GM10266 (cell line): Measurements from ENCODE around the gene SHTN1.

Experiments used
- DNase-seq: peaks from one replicate; pipeline ENCODE4 v3.0.0; 2012; ENCODE audit errors: extremely low spot score
- TF ChIP-seq, protein P1 (sequence below): IDR thresholded peaks from 2 replicates; pipeline ENCODE4 v1.5.1; 2012; ENCODE audit warnings: mild to moderate bottlenecking, low read depth; ENCODE audit not compliant: control insufficient read depth, insufficient read depth; ENCODE audit errors: missing control alignments

SHTN1 gene

GRCh38 chr10:116907245-116907987, 97.6 kb downstream of the SHTN1 start:
- TF ChIP-seq, protein P1, sequence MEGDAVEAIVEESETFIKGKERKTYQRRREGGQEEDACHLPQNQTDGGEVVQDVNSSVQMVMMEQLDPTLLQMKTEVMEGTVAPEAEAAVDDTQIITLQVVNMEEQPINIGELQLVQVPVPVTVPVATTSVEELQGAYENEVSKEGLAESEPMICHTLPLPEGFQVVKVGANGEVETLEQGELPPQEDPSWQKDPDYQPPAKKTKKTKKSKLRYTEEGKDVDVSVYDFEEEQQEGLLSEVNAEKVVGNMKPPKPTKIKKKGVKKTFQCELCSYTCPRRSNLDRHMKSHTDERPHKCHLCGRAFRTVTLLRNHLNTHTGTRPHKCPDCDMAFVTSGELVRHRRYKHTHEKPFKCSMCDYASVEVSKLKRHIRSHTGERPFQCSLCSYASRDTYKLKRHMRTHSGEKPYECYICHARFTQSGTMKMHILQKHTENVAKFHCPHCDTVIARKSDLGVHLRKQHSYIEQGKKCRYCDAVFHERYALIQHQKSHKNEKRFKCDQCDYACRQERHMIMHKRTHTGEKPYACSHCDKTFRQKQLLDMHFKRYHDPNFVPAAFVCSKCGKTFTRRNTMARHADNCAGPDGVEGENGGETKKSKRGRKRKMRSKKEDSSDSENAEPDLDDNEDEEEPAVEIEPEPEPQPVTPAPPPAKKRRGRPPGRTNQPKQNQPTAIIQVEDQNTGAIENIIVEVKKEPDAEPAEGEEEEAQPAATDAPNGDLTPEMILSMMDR = no peak
- no peak for DNase-seq

DNA sequence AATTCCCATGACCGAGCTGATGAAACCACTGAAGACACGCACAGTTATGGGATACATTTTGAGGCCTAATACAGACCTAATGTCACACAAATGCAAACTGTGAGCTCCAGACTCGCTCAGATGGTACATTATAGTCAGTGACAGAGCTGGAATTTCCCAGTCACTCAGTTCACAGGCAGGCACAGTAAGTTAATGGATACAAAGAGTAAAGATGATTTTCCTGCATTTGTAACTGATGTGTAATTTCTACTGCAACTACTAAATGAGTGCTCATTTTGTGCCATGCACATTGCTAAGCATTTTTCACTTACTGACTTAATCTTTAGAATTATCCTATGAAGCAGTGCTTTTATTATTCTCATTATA, 99.2 kb downstream of the SHTN1 start:
- TF ChIP-seq, protein P1 = no peak
- DNase-seq = no peak

- DNase-seq = no peak
- TF ChIP-seq, protein P1 = no peak
These were observed 105.4 kb downstream of the SHTN1 start for GRCh38 chr10:116899626-116900025.

GRCh38 chr10:116893686-116894037, 111.3 kb downstream of the SHTN1 start:
- DNase-seq = no peak
- TF ChIP-seq, protein P1 = no peak

GRCh38 chr10:116892907-116893685, 111.9 kb downstream of the SHTN1 start:
- DNase-seq = no peak
- TF ChIP-seq, protein P1 = no peak

DNA sequence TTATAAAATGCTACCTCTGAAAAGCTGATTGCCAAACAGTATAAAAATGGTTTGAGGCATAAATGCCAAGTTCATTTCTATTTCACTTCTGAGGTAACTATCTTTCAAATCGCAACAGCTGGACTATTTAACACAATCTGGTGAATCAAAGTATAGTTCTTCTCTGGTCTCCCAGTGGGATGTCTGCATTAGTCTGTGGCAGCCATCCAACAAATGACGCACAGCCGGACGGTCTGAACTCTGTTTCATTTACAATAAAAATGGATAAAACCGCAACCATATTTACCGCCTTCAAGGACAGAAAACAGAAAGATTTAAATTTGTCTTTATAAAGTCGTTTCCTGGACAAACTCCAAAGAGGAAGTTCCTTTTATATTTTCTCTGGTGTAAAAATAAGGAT, 113.8 kb downstream of the SHTN1 start:
- DNase-seq = no peak
- TF ChIP-seq, protein P1 = no peak

- no peak for DNase-seq
- TF ChIP-seq, protein P1 = no peak
These were observed 115.9 kb downstream of the SHTN1 start for GRCh38 chr10:116889066-116889465.
